Endothelial cell (in vitro differentiated cells): ENCODE measurements around the gene PHTF2. TPM values are rescaled to one million over a fixed set of nuclear protein-coding genes. Genes with fewer than 3 reads are reported as not detected.

ENCODE experiments used
- DNase-seq: peaks from one replicate; pipeline ENCODE4 v3.0.0; 2021; ENCODE audit warnings: low spot score
- H3K27ac Mint-ChIP-seq: one replicate; pipeline ENCODE4 v1.8.0; 2021; ENCODE audit warnings: mixed read lengths, inconsistent platforms; ENCODE audit not compliant: unreplicated experiment
- H3K27me3 Mint-ChIP-seq: one replicate; pipeline ENCODE4 v1.8.0; 2021; ENCODE audit warnings: mild to moderate bottlenecking, moderate library complexity, mixed read lengths, inconsistent platforms; ENCODE audit not compliant: unreplicated experiment
- H3K36me3 Mint-ChIP-seq: one replicate; pipeline ENCODE4 v1.8.0; 2021; ENCODE audit warnings: mild to moderate bottlenecking, low read depth, mixed read lengths, inconsistent platforms; ENCODE audit not compliant: unreplicated experiment
- H3K4me1 Mint-ChIP-seq: one replicate; pipeline ENCODE4 v1.8.0; 2021; ENCODE audit warnings: mild to moderate bottlenecking, mixed read lengths, inconsistent platforms; ENCODE audit not compliant: unreplicated experiment
- H3K4me3 Mint-ChIP-seq: one replicate; pipeline ENCODE4 v1.8.0; 2021; ENCODE audit warnings: mild to moderate bottlenecking, mixed read lengths, inconsistent platforms; ENCODE audit not compliant: unreplicated experiment
- H3K9me3 Mint-ChIP-seq: one replicate; pipeline ENCODE4 v1.8.0; 2021; ENCODE audit warnings: mixed read lengths, inconsistent platforms; ENCODE audit not compliant: unreplicated experiment
- CTCF ChIP-seq: fragments of 200-600 bp; sonication (generic); IDR thresholded peaks from one replicate; pipeline ENCODE4 v1.5.0; 2021; ENCODE audit warnings: antibody characterized with exemption; ENCODE audit not compliant: unreplicated experiment
- total RNA-seq: library from RNA; stranded (reverse); fragmentation: NEBNext Ultra II Directional; extraction: Animal tissue kit (Norgen Biotek cat#: 25700); gene quantifications from one replicate; pipeline ENCODE4 v1.2.1, GENCODE V29; 2021; ENCODE audit not compliant: unreplicated experiment

The PHTF2 gene
- total RNA-seq, 1 donor from 2014 or later, result 10.3 TPM

GRCh38 chr7:77797734-77798393 lies 709 bp upstream of the PHTF2 start:
- H3K36me3 Mint-ChIP-seq, result no peaks in the 10 kb centered on the region
- TF ChIP-seq CTCF, result no peak
- DNase-seq, result peak; percentile 42
- peaks cover 28% of the 10 kb centered on the region for H3K4me1 Mint-ChIP-seq
- H3K4me3 Mint-ChIP-seq, result peak overlapping the region; percentile 97
- H3K9me3 Mint-ChIP-seq, result no peaks in the 10 kb centered on the region
- H3K27me3 Mint-ChIP-seq, result peaks cover 1% of the 10 kb centered on the region
- peak overlapping the region; percentile 80 for H3K27ac Mint-ChIP-seq

GRCh38 chr7:77799078-77799964 lies 748 bp downstream of the PHTF2 start:
- peak; percentile 1 for TF ChIP-seq CTCF
- H3K9me3 Mint-ChIP-seq, result no peaks in the 10 kb centered on the region
- H3K36me3 Mint-ChIP-seq, result no peaks in the 10 kb centered on the region
- H3K4me1 Mint-ChIP-seq, result peaks cover 28% of the 10 kb centered on the region
- peaks cover 1% of the 10 kb centered on the region for H3K27me3 Mint-ChIP-seq
- H3K4me3 Mint-ChIP-seq, result peak overlapping the region; percentile 97
- peak; percentile 56 for DNase-seq
- no peak overlapping the region for H3K27ac Mint-ChIP-seq

GRCh38 chr7:77800158-77800557 lies 1.6 kb downstream of the PHTF2 start:
- Mint-ChIP-seq H3K4me3 (peak overlapping the region; percentile 97), H3K9me3 (no peaks in the 10 kb centered on the region), H3K27me3 (peaks cover 1% of the 10 kb centered on the region), H3K36me3 (no peaks in the 10 kb centered on the region), H3K4me1 (peaks cover 28% of the 10 kb centered on the region), H3K27ac (no peak overlapping the region)
- no peak for DNase-seq
- TF ChIP-seq CTCF, result no peak

- H3K4me1 Mint-ChIP-seq, result peaks cover 28% of the 10 kb centered on the region
- H3K27ac Mint-ChIP-seq, result no peak overlapping the region
- H3K4me3 Mint-ChIP-seq, result no peak overlapping the region
These were observed 2.2 kb downstream of the PHTF2 start for GRCh38 chr7:77800730-77801129.

More at GRCh38 chr7:77800730-77801129, 2.2 kb downstream of the PHTF2 start:
- Mint-ChIP-seq H3K27me3 (peaks cover 1% of the 10 kb centered on the region), H3K36me3 (no peaks in the 10 kb centered on the region), H3K9me3 (no peaks in the 10 kb centered on the region)
- DNase-seq, result no peak
- no peak for TF ChIP-seq CTCF
